Neural cell (in vitro differentiated cells): Measurements from ENCODE around the gene IL1RAPL2. TPM values are rescaled to one million over a fixed set of nuclear protein-coding genes. Genes with fewer than 3 reads are reported as not detected.

Experiments
- H2AFZ ChIP-seq: fragments of 200-600, 300-800 bp; sonication (generic), shearing (Covaris generic); 2 replicates; pipeline ENCODE4 v1.6.0; 2014; ENCODE audit warnings: low read depth, mild to moderate bottlenecking, antibody characterized with exemption, low read length, moderate library complexity
- H3F3A ChIP-seq: fragments of 200-600 bp; shearing (Covaris generic); 2 replicates; pipeline ENCODE4 v1.6.1; 2016; ENCODE audit warnings: mild to moderate bottlenecking, moderate library complexity, mixed read lengths, antibody characterized with exemption, low read length; ENCODE audit not compliant: insufficient read depth, poor library complexity, severe bottlenecking
- H3K27ac ChIP-seq: fragments of 200-600, 300-800 bp; sonication (generic), shearing (Covaris generic); 2 replicates; pipeline ENCODE4 v1.5.1; 2014; ENCODE audit warnings: mild to moderate bottlenecking, low read length, moderate library complexity
- H3K27me3 ChIP-seq: fragments of 300-800, 200-600 bp; sonication (generic), shearing (Covaris generic); 2 replicates; pipeline ENCODE4 v1.6.0; 2014; ENCODE audit warnings: mild to moderate bottlenecking, low read depth, low read length, moderate library complexity; ENCODE audit not compliant: insufficient read depth
- H3K36me3 ChIP-seq: fragments of 300-800, 200-600 bp; sonication (generic), shearing (Covaris generic); 2 replicates; pipeline ENCODE4 v1.5.1; 2014; ENCODE audit warnings: mild to moderate bottlenecking, antibody characterized with exemption, low read length, moderate library complexity; ENCODE audit not compliant: insufficient read depth
- H3K4me2 ChIP-seq: fragments of 300-800, 200-600 bp; sonication (generic), shearing (Covaris generic); 2 replicates; pipeline ENCODE4 v1.6.0; 2014; ENCODE audit warnings: mild to moderate bottlenecking, low read length
- H3K4me3 ChIP-seq: fragments of 300-800, 200-600 bp; sonication (generic), shearing (Covaris generic); 2 replicates; pipeline ENCODE4 v1.5.1; 2014; ENCODE audit warnings: mild to moderate bottlenecking, low read length, moderate library complexity
- H3K79me2 ChIP-seq: fragments of 200-600 bp; shearing (Covaris generic); replicated peaks from 2 replicates; pipeline ENCODE4 v1.6.0; 2014; ENCODE audit warnings: mild to moderate bottlenecking, low read length, moderate library complexity; ENCODE audit not compliant: insufficient read depth
- H3K9ac ChIP-seq: fragments of 300-800, 200-600 bp; sonication (generic), shearing (Covaris generic); 2 replicates; pipeline ENCODE4 v1.6.1; 2016; ENCODE audit warnings: mild to moderate bottlenecking, low read length, mixed read lengths
- H3K9me2 ChIP-seq: fragments of 200-600 bp; shearing (Covaris generic); 2 replicates; pipeline ENCODE4 v1.6.1; 2016; ENCODE audit warnings: mild to moderate bottlenecking, low read length, mixed read lengths; ENCODE audit not compliant: insufficient read depth
- H3K9me3 ChIP-seq: fragments of 200-600, 300-800 bp; sonication (generic), shearing (Covaris generic); 2 replicates; pipeline ENCODE4 v1.6.1; 2016; ENCODE audit warnings: mild to moderate bottlenecking, mixed run types, low read length, moderate library complexity, mixed read lengths
- H4K20me1 ChIP-seq: fragments of 200-600 bp; shearing (Covaris generic); 2 replicates; pipeline ENCODE4 v1.6.1; 2016; ENCODE audit warnings: mild to moderate bottlenecking, mixed run types; ENCODE audit not compliant: insufficient read depth
- CTCF ChIP-seq: fragments of 450-650 bp; IDR thresholded peaks from 2 replicates; pipeline ENCODE4 v1.5.1; 2014; ENCODE audit warnings: antibody characterized with exemption, mild to moderate bottlenecking, moderate library complexity; ENCODE audit not compliant: poor library complexity, severe bottlenecking
- EP300 ChIP-seq: fragments of 450-650 bp; conservative IDR thresholded peaks from 2 replicates; pipeline ENCODE4 v1.6.1; 2014; ENCODE audit warnings: antibody characterized with exemption, mild to moderate bottlenecking, moderate library complexity; ENCODE audit not compliant: poor library complexity, severe bottlenecking
- EZH2 ChIP-seq: fragments of 200-600, 300-800 bp; shearing (Covaris generic), sonication (generic); IDR thresholded peaks from 2 replicates; pipeline ENCODE4 v1.6.1; 2014; ENCODE audit warnings: antibody characterized with exemption, low read length, borderline replicate concordance, mild to moderate bottlenecking; ENCODE audit not compliant: insufficient read depth, poor library complexity, severe bottlenecking
- MXI1 ChIP-seq: fragments of 450-650 bp; conservative IDR thresholded peaks from 2 replicates; pipeline ENCODE4 v1.6.1; 2014; ENCODE audit warnings: antibody characterized with exemption, mild to moderate bottlenecking; ENCODE audit not compliant: poor library complexity, severe bottlenecking
- POLR2AphosphoS5 ChIP-seq: IDR thresholded peaks from 2 replicates; pipeline ENCODE4 v1.6.1; 2012
- RAD21 ChIP-seq: fragments of 450-650 bp; conservative IDR thresholded peaks from 2 replicates; pipeline ENCODE4 v1.6.1; 2014; ENCODE audit warnings: antibody characterized with exemption, mild to moderate bottlenecking, moderate library complexity
- REST ChIP-seq: IDR thresholded peaks from 2 replicates; pipeline ENCODE4 v1.6.1; 2012; ENCODE audit warnings: borderline replicate concordance
- SMC3 ChIP-seq: fragments of 450-650 bp; conservative IDR thresholded peaks from 2 replicates; pipeline ENCODE4 v1.6.1; 2014; ENCODE audit warnings: antibody characterized with exemption, mild to moderate bottlenecking, moderate library complexity; ENCODE audit not compliant: poor library complexity
- TAF1 ChIP-seq: IDR thresholded peaks from 2 replicates; pipeline ENCODE4 v1.6.1; 2012; ENCODE audit warnings: low read depth
- polyA plus RNA-seq: library from polyadenylated mRNA; depleted of rRNA; stranded (reverse); fragments of >200 nt; gene quantifications from 2 replicates; pipeline ENCODE4 v1.2.3, GENCODE V29; 2014

IL1RAPL2 gene
- polyA plus RNA-seq, 1 donor from 2014 or later: not detected

- Histone ChIP-seq H3K4me3 (no peak overlapping the region), H3K36me3 (no peaks in the 10 kb centered on the region), H3F3A (no peaks in the 10 kb centered on the region), H2AFZ (no peak overlapping the region), H4K20me1 (no peaks in the 10 kb centered on the region), H3K27me3 (no peaks in the 10 kb centered on the region), H3K9ac (no peak overlapping the region), H3K9me3 (no peaks in the 10 kb centered on the region), H3K4me2 (no peak overlapping the region), H3K27ac (no peak overlapping the region), H3K79me2 (no peaks in the 10 kb centered on the region), H3K9me2 (no peaks in the 10 kb centered on the region)
- no peak for TF ChIP-seq TAF1
- TF ChIP-seq MXI1: no peak
- no peak for TF ChIP-seq RAD21
- TF ChIP-seq EZH2: no peak
- TF ChIP-seq SMC3: no peak
- no peak for TF ChIP-seq REST
- TF ChIP-seq EP300: no peak
- TF ChIP-seq CTCF: no peak
- no peak for TF ChIP-seq POLR2AphosphoS5
These were observed 550.5 kb downstream of the IL1RAPL2 start for GRCh38 chrX:105116486-105116885.

- Histone ChIP-seq H3K9me3 (no peaks in the 10 kb centered on the region), H3K27me3 (no peaks in the 10 kb centered on the region), H3K4me2 (no peak overlapping the region)
These were observed 551.6 kb downstream of the IL1RAPL2 start for GRCh38 chrX:105117621-105118020.

GRCh38 chrX:105120463-105120862, 554.5 kb downstream of the IL1RAPL2 start:
- H3K9me3 ChIP-seq: no peaks in the 10 kb centered on the region
- H3F3A ChIP-seq: no peaks in the 10 kb centered on the region

More at GRCh38 chrX:105117621-105118020, 551.6 kb downstream of the IL1RAPL2 start:
- Histone ChIP-seq H3F3A (no peaks in the 10 kb centered on the region), H3K4me3 (no peak overlapping the region), H2AFZ (no peak overlapping the region), H3K9ac (no peak overlapping the region), H3K9me2 (no peaks in the 10 kb centered on the region), H3K79me2 (no peaks in the 10 kb centered on the region), H3K27ac (no peak overlapping the region), H3K36me3 (no peaks in the 10 kb centered on the region), H4K20me1 (no peaks in the 10 kb centered on the region)
- no peak for TF ChIP-seq POLR2AphosphoS5
- no peak for TF ChIP-seq TAF1

More at GRCh38 chrX:105120463-105120862, 554.5 kb downstream of the IL1RAPL2 start:
- no peak overlapping the region for H3K4me3 ChIP-seq
- no peak overlapping the region for H3K9ac ChIP-seq
- H3K27me3 ChIP-seq: no peaks in the 10 kb centered on the region
- H3K9me2 ChIP-seq: no peaks in the 10 kb centered on the region
- no peaks in the 10 kb centered on the region for H3K79me2 ChIP-seq
- H3K4me2 ChIP-seq: no peak overlapping the region
- TF ChIP-seq EZH2 (no peak), EP300 (no peak), CTCF (no peak), MXI1 (no peak), SMC3 (no peak), TAF1 (no peak), RAD21 (no peak), POLR2AphosphoS5 (no peak), REST (no peak)
- H4K20me1 ChIP-seq: no peaks in the 10 kb centered on the region
- H3K36me3 ChIP-seq: no peaks in the 10 kb centered on the region
- H2AFZ ChIP-seq: no peak overlapping the region
- H3K27ac ChIP-seq: no peak overlapping the region
